Measurements from ENCODE around the gene ATF6B.

Gene ATF6B

GRCh38 chr6:32131439-32131948 lies 3.4 kb upstream of the ATF6B start:
- no peak for DNase-seq (ENCODE audit: low read depth)

GRCh38 chr6:32129297-32130088 lies 1.4 kb upstream of the ATF6B start:
- no peak for DNase-seq (ENCODE audit: low read depth)

GRCh38 chr6:32128751-32129296 lies 778 bp upstream of the ATF6B start:
- no peak for DNase-seq (ENCODE audit: low read depth)

GRCh38 chr6:32127409-32127716 lies 683 bp downstream of the ATF6B start:
- DNase-seq (ENCODE audit: low read depth): no peak

- DNase-seq (ENCODE audit: low read depth): no peak
Measured at GRCh38 chr6:32126880-32127279, 1.2 kb downstream of the ATF6B start.

- no peak for DNase-seq (ENCODE audit: low read depth)
Measured at GRCh38 chr6:32123681-32124080, 4.4 kb downstream of the ATF6B start.

- no peak for DNase-seq (ENCODE audit: low read depth)
Measured at GRCh38 chr6:32120573-32121059, 7.4 kb downstream of the ATF6B start.

- DNase-seq (ENCODE audit: low read depth): peak; percentile 86
Measured at GRCh38 chr6:32118782-32119628, 9.0 kb downstream of the ATF6B start.

GRCh38 chr6:32117461-32117860 lies 10.6 kb downstream of the ATF6B start:
- DNase-seq (ENCODE audit: low read depth): no peak

- no peak for DNase-seq (ENCODE audit: low read depth)
Measured at GRCh38 chr6:32116674-32117073, 11.4 kb downstream of the ATF6B start.

GRCh38 chr6:32115623-32116022 lies 12.4 kb downstream of the ATF6B start:
- no peak for DNase-seq (ENCODE audit: low read depth)

GRCh38 chr6:32114796-32115195 lies 13.2 kb downstream of the ATF6B start:
- peak; percentile 34 for DNase-seq (ENCODE audit: low read depth)

- peak; percentile 98 for DNase-seq (ENCODE audit: low read depth)
Measured at GRCh38 chr6:32113386-32114352, 14.4 kb downstream of the ATF6B start.

GRCh38 chr6:32112431-32112980 lies 15.5 kb downstream of the ATF6B start:
- peak; percentile 40 for DNase-seq (ENCODE audit: low read depth)

GRCh38 chr6:32111424-32112066 lies 16.5 kb downstream of the ATF6B start:
- DNase-seq (ENCODE audit: low read depth): no peak

GRCh38 chr6:32110632-32111031 lies 17.4 kb downstream of the ATF6B start:
- no peak for DNase-seq (ENCODE audit: low read depth)

GRCh38 chr6:32109765-32110160 lies 18.3 kb downstream of the ATF6B start:
- no peak for DNase-seq (ENCODE audit: low read depth)

GRCh38 chr6:32109114-32109764 lies 18.8 kb downstream of the ATF6B start, which contains the start of gene TNXB:
Gene TNXB (minus strand): TSS chr6:32109338. CDS start chr6:32098198, 11,140 bp downstream.
- no peak for DNase-seq (ENCODE audit: low read depth)

- DNase-seq (ENCODE audit: low read depth): no peak
Measured at GRCh38 chr6:32108727-32109113, 19.3 kb downstream of the ATF6B start.

GRCh38 chr6:32108094-32108627 lies 19.9 kb downstream of the ATF6B start:
- peak; percentile 56 for DNase-seq (ENCODE audit: low read depth)
